ENCODE results near the gene GRPEL1. TPM values are rescaled to one million over a fixed set of nuclear protein-coding genes. Genes with fewer than 3 reads are reported as not detected.

GRPEL1 gene
- total RNA-seq, 1 experiment from 2014 or later: 30.7 TPM

DNA sequence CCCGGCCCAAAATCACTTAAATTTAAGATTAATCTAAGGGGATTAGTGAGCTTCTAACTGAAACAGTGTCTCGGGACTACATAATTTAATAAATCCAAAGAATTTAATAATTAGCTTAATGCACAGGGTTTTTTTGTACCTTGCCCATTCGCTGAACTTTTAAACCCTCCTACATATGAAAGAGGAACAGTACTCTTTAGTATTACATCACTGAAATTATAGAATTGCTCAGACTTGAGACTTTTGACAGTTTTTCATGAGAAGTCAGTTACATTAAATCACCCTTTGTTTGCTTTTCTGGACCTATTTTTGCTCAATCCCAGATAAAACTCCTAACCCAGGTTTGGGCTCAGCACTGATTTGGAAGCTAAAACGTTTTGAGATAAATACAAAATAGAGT, 27.1 kb downstream of the GRPEL1 start:
- Histone ChIP-seq H3K36me3 (replicated peaks; ENCODE audit: control insufficient read depth, insufficient read depth, low read length) (no peaks in the 10 kb centered on the region), H3K27me3 (ENCODE audit: control insufficient read depth, insufficient read depth, low read length) (peaks cover 20% of the 10 kb centered on the region), H3K4me3 (ENCODE audit: insufficient read depth, low read depth, low read length) (no peak overlapping the region)
- no peak for DNase-seq

DNA sequence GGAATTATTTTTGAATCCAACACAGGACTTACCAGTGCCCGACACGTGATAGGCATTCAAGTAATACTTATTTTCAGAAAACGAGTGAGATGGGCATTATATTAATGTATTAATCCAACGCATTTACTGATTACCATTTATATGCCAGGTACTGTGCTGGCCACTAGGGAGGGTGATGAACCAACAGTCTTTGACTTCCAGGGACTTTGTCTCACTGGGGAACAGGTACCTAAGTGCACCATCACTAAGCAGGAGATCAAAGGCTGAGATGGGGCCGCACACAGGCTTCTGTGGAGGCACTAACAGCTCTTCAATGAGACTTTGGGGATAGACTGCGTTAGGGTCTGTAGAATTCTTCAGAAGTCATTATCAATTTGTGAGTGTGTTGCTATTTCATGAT, 30.4 kb downstream of the GRPEL1 start:
- Histone ChIP-seq H3K27me3 (ENCODE audit: control insufficient read depth, insufficient read depth, low read length) (peaks cover 17% of the 10 kb centered on the region), H3K36me3 (replicated peaks; ENCODE audit: control insufficient read depth, insufficient read depth, low read length) (no peaks in the 10 kb centered on the region), H3K4me3 (ENCODE audit: insufficient read depth, low read depth, low read length) (no peak overlapping the region)
- DNase-seq: peak; percentile 49

DNA sequence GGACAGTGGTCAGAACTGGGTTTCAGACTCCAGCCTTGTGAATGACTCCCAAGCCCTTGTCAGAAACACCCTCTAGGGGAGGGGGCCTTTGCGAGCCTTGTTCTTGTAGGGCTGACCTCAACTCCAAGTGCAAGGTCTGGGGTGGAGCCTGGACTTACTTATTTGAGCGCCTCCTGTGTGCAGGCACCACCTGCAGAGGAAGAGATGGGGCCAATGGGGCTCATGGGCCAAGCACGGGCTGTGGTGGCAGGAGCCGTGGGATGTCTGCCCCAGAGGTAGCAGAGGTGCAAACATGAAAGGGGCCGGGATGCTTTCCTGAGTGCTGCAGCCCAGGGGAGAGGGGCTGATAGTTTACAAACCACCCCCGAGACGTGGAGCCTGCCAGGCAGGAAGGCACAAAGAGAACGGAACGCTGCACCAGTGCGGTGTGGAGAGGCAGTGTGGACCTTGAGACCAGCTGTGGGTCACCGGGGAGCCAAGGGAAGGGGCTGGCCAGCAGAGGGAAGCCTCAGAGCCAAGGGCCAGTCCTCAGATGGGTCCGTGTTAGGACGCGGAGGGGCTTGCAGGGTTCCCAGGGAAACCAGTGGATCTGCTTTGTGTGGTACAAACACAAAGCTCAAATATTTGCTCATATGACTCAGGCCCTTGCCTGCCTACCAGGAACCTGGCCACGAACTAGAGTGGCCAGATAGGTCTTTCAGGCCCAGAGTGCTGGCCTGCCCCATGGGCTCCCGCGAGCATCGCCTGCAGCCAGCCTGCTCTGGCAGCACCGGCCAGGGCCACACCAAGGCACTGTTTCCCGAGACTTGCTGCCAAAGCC, 33.4 kb downstream of the GRPEL1 start:
- DNase-seq: peak; percentile 83
- peaks cover 13% of the 10 kb centered on the region for H3K36me3 ChIP-seq (replicated peaks; ENCODE audit: control insufficient read depth, insufficient read depth, low read length)
- H3K4me3 ChIP-seq (ENCODE audit: insufficient read depth, low read depth, low read length): no peak overlapping the region
- no peaks in the 10 kb centered on the region for H3K27me3 ChIP-seq (ENCODE audit: control insufficient read depth, insufficient read depth, low read length)

DNA sequence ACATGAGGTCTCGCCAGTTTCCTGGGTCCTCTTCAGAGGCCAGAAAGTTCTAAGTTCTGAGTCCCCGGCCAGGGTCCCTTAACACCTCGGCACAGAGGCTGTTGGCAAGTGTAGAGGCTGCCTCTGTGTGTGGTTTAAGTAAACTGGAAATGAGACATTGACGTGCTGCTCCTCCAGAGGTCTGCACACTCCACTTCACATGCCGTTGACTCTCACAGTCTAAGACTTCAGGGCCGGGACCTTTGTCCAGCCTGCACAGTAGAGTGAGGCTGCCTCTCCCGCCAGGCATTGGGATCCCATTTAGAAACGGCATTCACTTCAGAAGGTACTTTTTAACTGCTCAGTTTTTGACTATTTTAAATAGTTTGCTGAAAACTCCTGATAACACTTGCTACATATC, 35.3 kb downstream of the GRPEL1 start:
- Histone ChIP-seq H3K4me3 (ENCODE audit: insufficient read depth, low read depth, low read length) (no peak overlapping the region), H3K36me3 (replicated peaks; ENCODE audit: control insufficient read depth, insufficient read depth, low read length) (peaks cover 15% of the 10 kb centered on the region), H3K27me3 (ENCODE audit: control insufficient read depth, insufficient read depth, low read length) (no peaks in the 10 kb centered on the region)
- no peak for DNase-seq

DNA sequence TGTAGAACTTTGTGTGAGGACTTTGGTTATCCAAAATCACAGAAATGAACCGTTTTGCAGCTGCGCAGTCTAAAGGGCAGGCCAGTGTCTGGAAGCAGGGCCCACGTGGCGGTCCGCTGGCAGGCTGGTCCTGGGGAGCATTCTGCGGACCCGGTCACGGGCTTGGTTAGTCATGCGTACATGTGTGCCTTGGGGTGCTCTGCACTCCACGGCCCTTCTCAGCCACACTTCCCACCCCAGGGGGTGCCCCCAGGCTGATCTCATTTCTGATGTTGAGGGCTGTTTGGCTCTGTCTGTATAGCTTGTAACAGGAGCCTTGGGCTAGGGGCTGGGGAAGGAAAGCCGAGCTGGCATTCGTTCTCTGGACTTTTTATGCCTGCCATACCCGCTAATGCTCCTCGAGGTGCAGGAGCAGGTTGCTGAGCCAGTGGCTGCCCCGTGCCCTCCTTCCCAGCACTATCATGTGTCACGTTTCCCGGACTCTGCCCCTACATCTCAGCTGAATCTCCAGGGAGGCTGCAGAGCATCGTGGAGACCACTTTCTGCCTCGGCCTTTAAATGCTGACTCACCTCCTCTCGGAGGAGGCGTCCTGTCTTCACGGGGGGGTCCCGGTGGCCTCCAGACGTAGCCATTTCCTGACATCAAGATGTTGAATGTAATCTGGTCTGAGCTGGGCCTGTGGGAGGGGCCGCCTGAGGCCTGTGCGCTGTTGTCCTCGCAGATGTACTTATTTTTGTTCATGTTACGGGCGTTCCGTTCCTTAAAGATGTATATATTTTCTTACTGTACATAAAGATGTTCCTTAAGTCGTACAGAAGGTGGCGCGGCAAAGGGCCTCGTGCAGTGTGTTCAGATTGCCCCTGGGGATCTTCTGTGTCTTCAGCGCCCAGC, 36.1 kb downstream of the GRPEL1 start:
- Histone ChIP-seq H3K4me3 (ENCODE audit: insufficient read depth, low read depth, low read length) (no peak overlapping the region), H3K36me3 (replicated peaks; ENCODE audit: control insufficient read depth, insufficient read depth, low read length) (peaks cover 15% of the 10 kb centered on the region), H3K27me3 (ENCODE audit: control insufficient read depth, insufficient read depth, low read length) (no peaks in the 10 kb centered on the region)
- DNase-seq: no peak

DNA sequence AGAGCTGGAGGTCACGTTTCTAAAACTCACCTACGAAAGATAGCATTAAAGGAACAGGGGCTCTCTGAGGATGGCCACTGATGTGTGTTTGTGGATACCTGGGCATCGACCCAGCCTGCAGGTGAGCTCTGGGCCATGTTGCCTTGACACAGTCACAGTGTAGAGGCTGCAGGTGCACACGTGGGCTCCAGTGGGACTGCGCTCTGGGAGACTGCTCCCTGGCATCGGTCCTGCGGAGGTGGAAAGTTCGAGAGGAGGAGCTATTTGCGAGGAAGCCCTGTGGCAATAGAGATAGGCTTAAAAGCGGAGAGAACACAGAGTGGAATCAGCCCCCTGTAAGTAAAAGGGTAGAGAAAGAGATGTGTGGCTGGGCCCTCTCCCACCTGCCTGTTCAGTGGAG, 37.0 kb downstream of the GRPEL1 start:
- no peak for DNase-seq
- H3K27me3 ChIP-seq (ENCODE audit: control insufficient read depth, insufficient read depth, low read length): no peaks in the 10 kb centered on the region
- H3K4me3 ChIP-seq (ENCODE audit: insufficient read depth, low read depth, low read length): no peak overlapping the region
- H3K36me3 ChIP-seq (replicated peaks; ENCODE audit: control insufficient read depth, insufficient read depth, low read length): peaks cover 15% of the 10 kb centered on the region

DNA sequence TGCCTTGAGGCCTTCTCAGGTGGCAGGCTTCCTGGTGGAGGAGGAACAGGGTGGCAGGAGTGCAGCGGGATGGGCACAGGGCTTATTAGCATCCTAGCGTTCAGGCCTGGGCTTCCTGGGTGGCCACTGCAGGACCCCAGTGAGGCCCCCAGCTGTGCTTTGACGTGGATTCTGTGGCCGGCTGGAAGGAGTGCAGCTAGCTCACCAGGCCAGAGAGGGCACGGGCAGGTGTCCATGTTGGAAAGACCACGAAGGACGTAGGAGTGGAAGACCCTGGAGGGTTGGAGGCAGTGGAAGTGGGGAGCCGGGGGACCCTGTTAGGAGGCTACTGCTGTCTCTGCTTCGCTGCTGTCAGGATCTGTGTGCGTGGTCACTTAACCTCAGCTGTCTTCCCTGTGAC, 37.9 kb downstream of the GRPEL1 start:
- H3K4me3 ChIP-seq (ENCODE audit: insufficient read depth, low read depth, low read length): no peak overlapping the region
- peaks cover 15% of the 10 kb centered on the region for H3K36me3 ChIP-seq (replicated peaks; ENCODE audit: control insufficient read depth, insufficient read depth, low read length)
- no peak for DNase-seq
- H3K27me3 ChIP-seq (ENCODE audit: control insufficient read depth, insufficient read depth, low read length): no peaks in the 10 kb centered on the region

DNA sequence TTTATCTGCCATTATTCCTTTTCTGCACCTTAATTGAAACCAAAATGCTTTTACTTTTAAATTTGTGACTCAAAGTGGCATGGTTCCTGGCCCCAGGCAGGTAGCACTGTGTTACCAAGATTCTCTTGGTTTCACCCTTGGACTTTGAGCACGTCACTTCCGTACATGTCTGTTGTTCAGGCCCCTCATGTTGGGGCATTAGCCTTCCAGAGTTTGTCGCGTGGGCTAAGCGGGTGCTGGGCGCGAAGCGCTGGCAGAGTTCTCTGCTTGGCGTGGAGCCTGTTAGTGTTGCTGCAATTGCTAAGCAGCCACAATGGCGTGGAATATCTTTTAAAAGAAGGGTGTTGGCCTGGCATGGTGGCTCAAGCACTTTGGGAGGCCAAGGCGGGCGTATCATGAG, 38.7 kb downstream of the GRPEL1 start:
- DNase-seq: no peak
- no peak overlapping the region for H3K4me3 ChIP-seq (ENCODE audit: insufficient read depth, low read depth, low read length)
- H3K36me3 ChIP-seq (replicated peaks; ENCODE audit: control insufficient read depth, insufficient read depth, low read length): peaks cover 17% of the 10 kb centered on the region

DNA sequence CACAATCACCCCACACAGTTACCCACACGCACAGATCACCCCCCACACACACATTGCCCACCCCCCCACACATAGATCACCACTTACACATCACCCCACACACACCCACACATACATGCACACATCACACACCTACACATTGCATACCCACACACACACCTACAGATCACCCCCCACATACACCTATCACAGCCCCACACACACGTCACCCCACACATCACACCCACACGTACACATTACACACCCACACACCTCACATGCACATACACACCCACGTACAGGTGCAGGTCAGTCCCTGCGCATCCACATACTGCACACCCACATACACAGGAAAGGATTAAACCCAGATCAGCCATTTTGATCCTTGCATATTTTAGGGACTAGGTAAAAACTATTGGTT, 40.0 kb downstream of the GRPEL1 start:
- H3K36me3 ChIP-seq (replicated peaks; ENCODE audit: control insufficient read depth, insufficient read depth, low read length): peaks cover 17% of the 10 kb centered on the region
- H3K27me3 ChIP-seq (ENCODE audit: control insufficient read depth, insufficient read depth, low read length): no peaks in the 10 kb centered on the region
- DNase-seq: no peak

More for the DNA sequence above, 38.7 kb downstream of the GRPEL1 start:
- H3K27me3 ChIP-seq (ENCODE audit: control insufficient read depth, insufficient read depth, low read length): no peaks in the 10 kb centered on the region

DNA sequence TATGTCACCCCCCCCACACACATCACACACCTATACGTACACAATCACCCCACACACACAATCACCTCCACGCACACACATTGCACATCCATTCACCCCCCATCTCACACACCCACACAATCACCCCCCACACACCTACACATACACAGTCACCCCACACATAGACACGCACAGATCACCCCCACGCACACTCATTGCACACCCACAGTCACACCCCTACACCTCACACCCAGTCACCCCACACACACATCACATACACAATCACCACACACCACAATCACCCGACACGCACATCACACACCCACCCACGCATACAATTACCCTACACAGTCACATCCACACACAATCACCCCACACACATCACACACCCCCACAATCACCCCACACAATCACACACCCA, 40.6 kb downstream of the GRPEL1 start:
- Histone ChIP-seq H3K27me3 (ENCODE audit: control insufficient read depth, insufficient read depth, low read length) (no peaks in the 10 kb centered on the region), H3K4me3 (ENCODE audit: insufficient read depth, low read depth, low read length) (no peak overlapping the region), H3K36me3 (replicated peaks; ENCODE audit: control insufficient read depth, insufficient read depth, low read length) (peaks cover 17% of the 10 kb centered on the region)
- no peak for DNase-seq

More for the DNA sequence above, 40.0 kb downstream of the GRPEL1 start:
- no peak overlapping the region for H3K4me3 ChIP-seq (ENCODE audit: insufficient read depth, low read depth, low read length)

DNA sequence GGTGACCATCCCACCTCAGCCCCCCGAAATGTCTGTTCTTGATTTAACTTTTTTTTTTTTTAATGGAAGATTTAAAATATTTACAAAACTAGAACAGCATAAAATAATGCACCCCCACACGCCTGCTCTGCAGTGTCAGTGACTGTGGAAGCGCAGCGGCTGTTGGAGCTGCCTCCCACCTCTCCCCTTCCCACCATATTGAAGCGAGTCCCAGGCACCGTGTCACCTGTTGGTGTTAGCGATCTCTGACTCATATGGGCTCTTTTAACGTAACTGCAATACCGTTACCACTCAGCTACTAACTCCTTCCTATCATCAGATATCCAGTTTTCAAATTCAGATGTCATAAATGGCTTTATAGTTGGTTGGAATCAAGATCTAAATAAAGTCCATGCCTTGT, 41.8 kb downstream of the GRPEL1 start:
- DNase-seq: no peak
- H3K4me3 ChIP-seq (ENCODE audit: insufficient read depth, low read depth, low read length): no peak overlapping the region
- H3K27me3 ChIP-seq (ENCODE audit: control insufficient read depth, insufficient read depth, low read length): no peaks in the 10 kb centered on the region
- peaks cover 15% of the 10 kb centered on the region for H3K36me3 ChIP-seq (replicated peaks; ENCODE audit: control insufficient read depth, insufficient read depth, low read length)

DNA sequence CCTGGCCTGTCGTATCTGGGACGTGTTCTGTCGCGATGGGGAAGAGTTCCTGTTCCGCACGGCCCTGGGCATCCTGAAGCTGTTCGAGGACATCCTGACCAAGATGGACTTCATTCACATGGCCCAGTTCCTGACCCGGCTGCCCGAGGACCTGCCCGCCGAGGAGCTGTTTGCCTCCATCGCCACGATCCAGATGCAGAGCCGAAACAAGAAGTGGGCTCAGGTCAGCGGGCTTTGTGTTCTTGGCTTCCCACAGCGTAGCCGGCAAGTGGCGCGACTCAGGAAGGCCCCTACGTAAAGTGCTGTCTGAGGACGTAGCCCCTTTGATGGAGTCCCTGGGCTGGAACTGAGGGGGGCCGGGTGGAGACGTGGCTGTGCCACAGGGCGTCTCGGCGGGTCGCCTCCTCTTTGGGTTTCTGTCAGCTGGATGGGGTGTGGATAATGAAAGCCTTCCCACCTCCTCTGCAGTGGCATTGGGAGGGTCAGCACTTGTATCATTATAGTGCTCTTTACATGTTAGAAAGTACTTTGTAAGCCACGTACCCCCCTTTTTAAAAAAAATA, 42.7 kb downstream of the GRPEL1 start:
- peak; percentile 55 for DNase-seq
- H3K4me3 ChIP-seq (ENCODE audit: insufficient read depth, low read depth, low read length): no peak overlapping the region
- no peaks in the 10 kb centered on the region for H3K27me3 ChIP-seq (ENCODE audit: control insufficient read depth, insufficient read depth, low read length)
- H3K36me3 ChIP-seq (replicated peaks; ENCODE audit: control insufficient read depth, insufficient read depth, low read length): peaks cover 10% of the 10 kb centered on the region

DNA sequence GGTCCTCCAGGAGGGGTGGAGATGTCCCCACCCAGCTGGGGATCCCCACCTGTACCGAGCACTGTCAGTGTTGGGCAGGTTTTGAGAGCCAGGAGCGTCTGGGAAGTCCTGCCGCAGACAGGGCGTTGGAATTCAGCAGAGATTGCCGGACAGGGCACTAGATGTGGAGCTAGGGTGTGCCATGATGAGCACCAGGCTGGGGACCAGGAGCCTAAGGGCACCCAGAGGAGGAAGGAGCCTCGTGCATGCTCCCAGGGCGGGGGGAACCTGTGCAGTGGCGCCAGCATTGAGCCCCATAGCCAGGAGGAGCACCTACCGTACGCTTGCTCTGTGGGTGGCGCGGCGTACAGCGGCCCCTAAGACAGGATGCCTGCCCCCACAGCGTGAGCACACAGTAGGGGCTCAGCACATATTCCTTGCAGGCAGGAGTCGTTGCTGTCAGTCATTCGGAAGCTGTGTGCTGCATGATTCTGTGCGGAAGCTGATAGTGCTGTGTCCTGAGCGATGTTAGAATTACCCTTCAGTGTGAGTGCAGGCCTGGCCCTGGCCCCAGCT, 43.5 kb downstream of the GRPEL1 start:
- H3K4me3 ChIP-seq (ENCODE audit: insufficient read depth, low read depth, low read length): no peak overlapping the region
- H3K27me3 ChIP-seq (ENCODE audit: control insufficient read depth, insufficient read depth, low read length): no peaks in the 10 kb centered on the region
- DNase-seq: peak; percentile 47
- peaks cover 5% of the 10 kb centered on the region for H3K36me3 ChIP-seq (replicated peaks; ENCODE audit: control insufficient read depth, insufficient read depth, low read length)

DNA sequence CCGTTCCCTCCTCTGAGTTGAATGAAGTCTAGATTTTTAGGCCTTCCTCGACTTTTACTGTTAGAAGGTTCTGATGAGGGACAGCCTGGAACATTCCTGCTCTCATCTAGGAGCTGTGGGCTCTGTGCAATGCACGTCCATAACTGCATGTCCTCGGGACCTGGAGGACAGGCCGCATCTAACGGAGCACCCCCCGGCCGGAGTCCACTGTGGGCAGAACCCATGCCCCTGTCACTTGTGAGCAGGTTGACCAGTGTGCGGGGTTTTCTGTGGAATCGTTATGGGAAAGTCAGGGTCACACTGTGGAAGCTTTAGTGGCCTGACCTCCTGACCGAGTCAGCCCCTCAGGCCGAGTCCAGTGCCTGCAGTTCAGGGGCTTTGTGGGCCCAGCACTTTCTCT, 44.0 kb downstream of the GRPEL1 start:
- no peak overlapping the region for H3K4me3 ChIP-seq (ENCODE audit: insufficient read depth, low read depth, low read length)
- no peaks in the 10 kb centered on the region for H3K27me3 ChIP-seq (ENCODE audit: control insufficient read depth, insufficient read depth, low read length)
- H3K36me3 ChIP-seq (replicated peaks; ENCODE audit: control insufficient read depth, insufficient read depth, low read length): peaks cover 5% of the 10 kb centered on the region
- no peak for DNase-seq

All from H7 (cell line).